Erythroblast (primary cell): ENCODE measurements around the gene CUX1.

Source experiments
- GATA1 ChIP-seq: IDR thresholded peaks from 2 replicates; pipeline ENCODE4 v1.6.1; 2011; ENCODE audit warnings: low read depth, mild to moderate bottlenecking, control low read depth, low read length, moderate library complexity
- POLR2A ChIP-seq: IDR thresholded peaks from 2 replicates; pipeline ENCODE4 v1.6.1; 2011; ENCODE audit warnings: mild to moderate bottlenecking, low read length

DNA sequence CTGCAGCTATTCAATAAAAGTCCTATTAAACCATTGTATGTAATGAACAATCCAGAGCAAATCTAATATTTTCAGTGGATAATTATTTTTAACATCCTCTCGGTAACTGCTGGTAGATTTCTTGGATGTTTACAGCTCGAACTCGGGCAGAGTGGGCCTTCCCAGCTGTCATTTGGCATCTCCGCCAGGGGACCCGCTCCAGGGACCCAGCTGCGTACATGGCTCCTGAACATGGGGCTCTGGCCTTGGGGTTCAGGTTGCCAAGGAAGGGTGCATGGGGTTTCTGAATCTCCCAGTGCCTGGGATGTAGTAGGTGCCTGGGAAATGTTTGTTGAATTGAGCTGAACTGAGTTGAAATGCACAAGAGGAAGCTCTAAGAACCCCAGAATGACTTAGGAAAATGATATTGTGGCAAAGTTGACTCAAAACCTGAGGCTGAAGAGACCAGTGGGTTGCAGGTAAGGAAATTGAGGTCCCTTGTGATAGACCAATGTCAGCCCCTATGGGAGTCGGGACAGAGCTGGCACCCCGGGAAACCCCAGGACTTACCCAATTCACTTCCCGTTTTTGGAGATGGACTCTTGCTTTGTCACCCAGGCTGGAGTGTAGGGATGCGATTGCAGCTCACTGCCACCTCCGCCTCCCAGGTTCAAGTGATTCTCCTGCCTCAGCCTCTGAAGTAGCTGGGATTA lies 228.4 kb downstream of the CUX1 start:
- TF ChIP-seq POLR2A (no peak), GATA1 (no peak)
